H9 (cell line): ENCODE measurements around the gene MGAT5B. TPM values are rescaled to one million over a fixed set of nuclear protein-coding genes. Genes with fewer than 3 reads are reported as not detected.

ENCODE experiments used
- DNase-seq: peaks from one replicate; pipeline ENCODE4 v3.0.0-alpha.2; 2017
- H2AFZ ChIP-seq: one replicate; pipeline ENCODE4 v1.6.1; 2013; ENCODE audit warnings: mild to moderate bottlenecking, low read length, control low read depth, moderate library complexity
- H2AK5ac ChIP-seq: 2 replicates; pipeline ENCODE4 v1.6.1; 2013; ENCODE audit warnings: low read length, control low read depth, mixed read lengths; ENCODE audit not compliant: insufficient read length
- H2BK120ac ChIP-seq: one replicate; pipeline ENCODE4 v1.6.1; 2013; ENCODE audit warnings: low read depth, mild to moderate bottlenecking, low read length, control low read depth, inconsistent platforms; ENCODE audit not compliant: poor library complexity, severe bottlenecking
- H2BK12ac ChIP-seq: 2 replicates; pipeline ENCODE4 v1.6.1; 2013; ENCODE audit warnings: low read length, control low read depth, mixed read lengths, low read depth; ENCODE audit not compliant: insufficient read length
- H2BK15ac ChIP-seq: 2 replicates; pipeline ENCODE4 v1.6.1; 2013; ENCODE audit warnings: low read depth, low read length, control low read depth
- H2BK20ac ChIP-seq: one replicate; pipeline ENCODE4 v1.6.1; 2013; ENCODE audit warnings: low read depth, mild to moderate bottlenecking, low read length, control low read depth, inconsistent platforms; ENCODE audit not compliant: poor library complexity, severe bottlenecking
- H2BK5ac ChIP-seq: 2 replicates; pipeline ENCODE4 v1.6.1; 2013; ENCODE audit warnings: low read length, control low read depth, mixed read lengths; ENCODE audit not compliant: insufficient read length
- H3K14ac ChIP-seq: 2 replicates; pipeline ENCODE4 v1.6.1; 2013; ENCODE audit warnings: low read length, control low read depth; ENCODE audit not compliant: insufficient read depth
- H3K18ac ChIP-seq: 2 replicates; pipeline ENCODE4 v1.6.1; 2013; ENCODE audit warnings: low read depth, mild to moderate bottlenecking, mixed read lengths, low read length, control low read depth; ENCODE audit not compliant: insufficient read length
- H3K23ac ChIP-seq: 2 replicates; pipeline ENCODE4 v1.6.1; 2013; ENCODE audit warnings: low read length, control low read depth, mixed read lengths, low read depth; ENCODE audit not compliant: insufficient read length
- H3K23me2 ChIP-seq: 2 replicates; pipeline ENCODE4 v1.6.1; 2013; ENCODE audit warnings: low read depth, mild to moderate bottlenecking, mixed read lengths, low read length, control low read depth; ENCODE audit not compliant: insufficient read length, poor library complexity, severe bottlenecking
- H3K27ac ChIP-seq: 2 replicates; pipeline ENCODE4 v1.5.1; 2013; ENCODE audit warnings: low read length, control low read depth, mixed read lengths, low read depth; ENCODE audit not compliant: insufficient read length
- H3K27me3 ChIP-seq: 2 replicates; pipeline ENCODE4 v1.6.1; 2013; ENCODE audit warnings: low read length, control low read depth, inconsistent platforms; ENCODE audit not compliant: insufficient read depth
- H3K4ac ChIP-seq: 2 replicates; pipeline ENCODE4 v1.6.1; 2013; ENCODE audit warnings: low read depth, mild to moderate bottlenecking, control low read depth, inconsistent platforms, low read length, moderate library complexity
- H3K4me1 ChIP-seq: 2 replicates; pipeline ENCODE4 v1.6.1; 2013; ENCODE audit warnings: low read length, control low read depth, inconsistent platforms; ENCODE audit not compliant: insufficient read depth
- H3K4me2 ChIP-seq: 2 replicates; pipeline ENCODE4 v1.6.1; 2013; ENCODE audit warnings: low read length, control low read depth, mixed read lengths; ENCODE audit not compliant: insufficient read length, insufficient read depth
- H3K56ac ChIP-seq: 2 replicates; pipeline ENCODE4 v1.6.1; 2013; ENCODE audit warnings: low read depth, mild to moderate bottlenecking, mixed read lengths, low read length, control low read depth; ENCODE audit not compliant: insufficient read length
- H3K79me1 ChIP-seq: 2 replicates; pipeline ENCODE4 v1.6.1; 2013; ENCODE audit warnings: low read depth, mild to moderate bottlenecking, moderate library complexity, low read length, control low read depth, inconsistent platforms; ENCODE audit not compliant: insufficient read depth, poor library complexity, severe bottlenecking
- H3K79me2 ChIP-seq: 2 replicates; pipeline ENCODE4 v1.6.1; 2013; ENCODE audit warnings: low read length, control low read depth, inconsistent platforms; ENCODE audit not compliant: insufficient read depth
- H3K9ac ChIP-seq: 2 replicates; pipeline ENCODE4 v1.6.1; 2013; ENCODE audit warnings: low read length, control low read depth, mixed read lengths; ENCODE audit not compliant: insufficient read length; ENCODE audit errors: extremely low read depth
- H3K9me3 ChIP-seq: one replicate; pipeline ENCODE4 v1.6.1; 2013; ENCODE audit warnings: low read depth, low read length, inconsistent platforms; ENCODE audit not compliant: control insufficient read depth
- H3T11ph ChIP-seq: one replicate; pipeline ENCODE4 v1.6.1; 2013; ENCODE audit warnings: mild to moderate bottlenecking, low read length, control low read depth, inconsistent platforms
- H4K20me1 ChIP-seq: one replicate; pipeline ENCODE4 v1.6.1; 2013; ENCODE audit not compliant: control insufficient read depth, insufficient read length, insufficient read depth
- H4K5ac ChIP-seq: 2 replicates; pipeline ENCODE4 v1.6.1; 2013; ENCODE audit warnings: low read depth, mild to moderate bottlenecking, mixed read lengths, low read length, control low read depth; ENCODE audit not compliant: insufficient read length
- H4K8ac ChIP-seq: replicated peaks from 2 replicates; pipeline ENCODE4 v1.6.1; 2013; ENCODE audit warnings: low read length, control low read depth, mixed read lengths, low read depth; ENCODE audit not compliant: insufficient read length
- H4K91ac ChIP-seq: 2 replicates; pipeline ENCODE4 v1.6.1; 2013; ENCODE audit warnings: low read depth, mild to moderate bottlenecking, moderate library complexity, mixed read lengths, low read length, control low read depth; ENCODE audit not compliant: insufficient read length
- H3K27ac Mint-ChIP-seq, 3 experiments: 2 replicates in 2 of 3; 3 replicates in 1 of 3; pipeline ENCODE4 v1.8.0; 2020 to 2021; ENCODE audit warnings: mixed read lengths in 3 of 3, mild to moderate bottlenecking in 1 of 3, moderate library complexity in 1 of 3
- H3K27me3 Mint-ChIP-seq: 2 replicates; pipeline ENCODE4 v1.8.0; 2021; ENCODE audit warnings: low read depth, mild to moderate bottlenecking, moderate library complexity, mixed read lengths
- H3K36me3 Mint-ChIP-seq, 3 experiments: 2 replicates in 2 of 3; 3 replicates in 1 of 3; pipeline ENCODE4 v1.8.0; 2020 to 2021; ENCODE audit warnings: low read depth in 3 of 3, mixed read lengths in 3 of 3; ENCODE audit not compliant: insufficient read depth in 1 of 3
- H3K4me1 Mint-ChIP-seq, 2 experiments: 2 replicates each; pipeline ENCODE4 v1.8.0; 2020; ENCODE audit warnings: mixed read lengths in 2 of 2
- H3K4me3 Mint-ChIP-seq, 2 experiments: 2 replicates in 1 of 2; 3 replicates in 1 of 2; pipeline ENCODE4 v1.8.0; 2020 to 2021; ENCODE audit warnings: mild to moderate bottlenecking in 2 of 2, mixed read lengths in 2 of 2, moderate library complexity in 1 of 2
- H3K9me3 Mint-ChIP-seq, 2 experiments: 2 replicates in 1 of 2; 3 replicates in 1 of 2; pipeline ENCODE4 v1.8.0; 2020; ENCODE audit warnings: mild to moderate bottlenecking in 2 of 2, mixed read lengths in 2 of 2, moderate library complexity in 1 of 2
- WGBS: extraction: QIAGEN DNeasy Blood & Tissue Kit; methylation state at CpG from one replicate; pipeline ENCODE4 v1.1.7; 2013; ENCODE audit warnings: missing lambda C conversion rate, low lambda C conversion rate, mixed read lengths; ENCODE audit not compliant: insufficient read length; ENCODE audit errors: extremely low coverage; 5-methylcytosine and 5-hydroxymethylcytosine counted together
- total RNA-seq: library from RNA; stranded (reverse); gene quantifications from 2 replicates; pipeline ENCODE4 v1.2.1, GENCODE V29; 2021
- TF ChIP-seq, protein P1 (sequence below): fragments of 200-600 bp; sonication (generic); conservative IDR thresholded peaks from 3 replicates; pipeline ENCODE4 v1.8.0; 2021; ENCODE audit warnings: antibody characterized with exemption, mild to moderate bottlenecking

The MGAT5B gene
- total RNA-seq, 1 experiment from 2014 or later, result 4.9 TPM

- H2BK20ac ChIP-seq, result no peak overlapping the region
- no peak overlapping the region for H4K8ac ChIP-seq
- H3K23me2 ChIP-seq, result no peaks in the 10 kb centered on the region
- H3K4me2 ChIP-seq, result no peak overlapping the region
- no peak overlapping the region for H3K18ac ChIP-seq
- DNase-seq, result peak; percentile 36
- no peak overlapping the region for H2BK120ac ChIP-seq
- no peak overlapping the region for H3K23ac ChIP-seq
- Mint-ChIP-seq H3K4me1 (peaks cover 15 to 39% of the 10 kb centered on the region in 2 experiments), H3K4me3 (peak overlapping the region in 1 of 2 experiments; percentile 26; a peak in 1 of 5 replicates), H3K9me3 (no peaks in the 10 kb centered on the region), H3K27ac (peak overlapping the region in 2 of 3 experiments; percentile 58 to 62; a peak in 3 of 7 replicates), H3K36me3 (peaks cover 0 to 3% (median 3%) of the 10 kb centered on the region in 3 experiments; a peak in 3 of 7 replicates), H3K27me3 (peaks cover 6% of the 10 kb centered on the region)
- H4K91ac ChIP-seq, result no peak overlapping the region
- H2BK12ac ChIP-seq, result no peak overlapping the region
- no peak overlapping the region for H4K5ac ChIP-seq
- H3K27ac ChIP-seq, result no peak overlapping the region
- H3T11ph ChIP-seq, result no peak overlapping the region
- H3K27me3 ChIP-seq, result no peaks in the 10 kb centered on the region
- no peaks in the 10 kb centered on the region for H3K9me3 ChIP-seq
- no peak overlapping the region for H2AK5ac ChIP-seq
- no peak overlapping the region for H2AFZ ChIP-seq
- H2BK15ac ChIP-seq, result no peak overlapping the region
- H3K4me1 ChIP-seq, result no peaks in the 10 kb centered on the region
- no peaks in the 10 kb centered on the region for H3K79me1 ChIP-seq
- H3K79me2 ChIP-seq, result no peaks in the 10 kb centered on the region
- no peak overlapping the region for H2BK5ac ChIP-seq
- H3K56ac ChIP-seq, result no peak overlapping the region
- TF ChIP-seq, protein P1, sequence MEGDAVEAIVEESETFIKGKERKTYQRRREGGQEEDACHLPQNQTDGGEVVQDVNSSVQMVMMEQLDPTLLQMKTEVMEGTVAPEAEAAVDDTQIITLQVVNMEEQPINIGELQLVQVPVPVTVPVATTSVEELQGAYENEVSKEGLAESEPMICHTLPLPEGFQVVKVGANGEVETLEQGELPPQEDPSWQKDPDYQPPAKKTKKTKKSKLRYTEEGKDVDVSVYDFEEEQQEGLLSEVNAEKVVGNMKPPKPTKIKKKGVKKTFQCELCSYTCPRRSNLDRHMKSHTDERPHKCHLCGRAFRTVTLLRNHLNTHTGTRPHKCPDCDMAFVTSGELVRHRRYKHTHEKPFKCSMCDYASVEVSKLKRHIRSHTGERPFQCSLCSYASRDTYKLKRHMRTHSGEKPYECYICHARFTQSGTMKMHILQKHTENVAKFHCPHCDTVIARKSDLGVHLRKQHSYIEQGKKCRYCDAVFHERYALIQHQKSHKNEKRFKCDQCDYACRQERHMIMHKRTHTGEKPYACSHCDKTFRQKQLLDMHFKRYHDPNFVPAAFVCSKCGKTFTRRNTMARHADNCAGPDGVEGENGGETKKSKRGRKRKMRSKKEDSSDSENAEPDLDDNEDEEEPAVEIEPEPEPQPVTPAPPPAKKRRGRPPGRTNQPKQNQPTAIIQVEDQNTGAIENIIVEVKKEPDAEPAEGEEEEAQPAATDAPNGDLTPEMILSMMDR, result no peak
- H3K14ac ChIP-seq, result no peak overlapping the region
- no peak overlapping the region for H3K4ac ChIP-seq
- no CpG with 5 or more reads among the region's 28 CpGs for WGBS
- no peak overlapping the region for H3K9ac ChIP-seq
- no peaks in the 10 kb centered on the region for H4K20me1 ChIP-seq
These were observed 89.7 kb downstream of the MGAT5B start for GRCh38 chr17:76957678-76958464.
